ENCODE measurements around the gene C10orf105. TPM values are rescaled to one million over a fixed set of nuclear protein-coding genes. Genes with fewer than 3 reads are reported as not detected.

Gene C10orf105
- total and polyA plus RNA-seq, 2 of the 8 experiments (the other 6 are each of a cell fraction or from before 2014, with no cell fraction given), result 0.71 to 0.73 TPM

GRCh38 chr10:71692598-71693306, 26.8 kb downstream of the C10orf105 start:
- Histone ChIP-seq H3K4me1 (replicated peaks in 1 of 4; ENCODE audit: control insufficient read depth in 3 of 4, insufficient read depth in 4 of 4, low read length in 3 of 4) (no peaks in the 10 kb centered on the region; a peak in 1 of 7 replicates), H3K23ac (ENCODE audit: insufficient read length) (no peak overlapping the region), H4K20me1 (replicated peaks in 1 of 2; ENCODE audit: control insufficient read depth in 1 of 2, insufficient read depth in 2 of 2, low read length in 2 of 2) (no peaks in the 10 kb centered on the region), H3K18ac (ENCODE audit: extremely low read depth, low read length) (no peak overlapping the region), H2BK15ac (ENCODE audit: low read length) (no peak overlapping the region), H3K9me3 (ENCODE audit: insufficient read depth in 2 of 2, low read depth in 1 of 2, low read length in 1 of 2) (peaks cover 2 to 7% of the 10 kb centered on the region in 2 experiments; a peak in 1 of 4 replicates), H4K91ac (replicated peaks; ENCODE audit: insufficient read length, low read length) (no peak overlapping the region), H3K14ac (ENCODE audit: insufficient read length) (no peak overlapping the region), H2BK20ac (ENCODE audit: low read length) (no peak overlapping the region), H3K56ac (replicated peaks; ENCODE audit: insufficient read length, low read depth, low read length) (no peak overlapping the region), H3K4me2 (ENCODE audit: insufficient read depth in 1 of 2, low read depth in 2 of 2, low read length in 2 of 2) (no peak overlapping the region), H3K79me1 (ENCODE audit: low read depth, low read length) (no peaks in the 10 kb centered on the region), H3K9ac (replicated peaks in 1 of 4; ENCODE audit: extremely low read depth in 1 of 4, low read depth in 3 of 4, low read length in 3 of 4) (no peak overlapping the region), H4K5ac (ENCODE audit: insufficient read length, low read depth, low read length) (no peak overlapping the region), H2BK120ac (replicated peaks; ENCODE audit: low read depth, low read length) (no peak overlapping the region), H3K79me2 (ENCODE audit: control insufficient read depth in 1 of 2, insufficient read depth in 2 of 2, low read length in 2 of 2) (no peaks in the 10 kb centered on the region), H2BK12ac (ENCODE audit: low read depth, low read length) (no peak overlapping the region), H3K27me3 (replicated peaks in 1 of 4; ENCODE audit: control insufficient read depth in 3 of 4, extremely low read depth in 1 of 4, insufficient read depth in 3 of 4, low read length in 3 of 4) (no peaks in the 10 kb centered on the region; a peak in 1 of 7 replicates), H2AFZ (ENCODE audit: low read length) (no peak overlapping the region), H3K4me3 (ENCODE audit: extremely low read depth in 1 of 4, insufficient read depth in 2 of 4, low read depth in 3 of 4, low read length in 4 of 4) (no peak overlapping the region), H4K8ac (ENCODE audit: extremely low read depth, insufficient read depth, low read length) (no peak overlapping the region), H2BK5ac (ENCODE audit: low read depth, low read length) (no peak overlapping the region), H3K23me2 (ENCODE audit: low read depth, low read length) (no peaks in the 10 kb centered on the region), H3K36me3 (ENCODE audit: control insufficient read depth in 2 of 4, insufficient read depth in 4 of 4, low read length in 3 of 4) (no peaks in the 10 kb centered on the region), H2AK5ac (ENCODE audit: low read depth, low read length) (no peak overlapping the region), H3K4ac (replicated peaks; ENCODE audit: insufficient read length, low read depth, low read length) (no peak overlapping the region), H3K27ac (ENCODE audit: low read depth, low read length) (no peak overlapping the region)
- TF ChIP-seq KDM1A (IDR thresholded peaks at IDR 0.05; ENCODE audit: borderline replicate concordance, low read length) (0 out of 2 replicates have a peak, but pooled peaks have one; percentile 38), RAD21 (IDR thresholded peaks at IDR 0.05 in 1 of 2, conservative IDR thresholded peaks at IDR 0.05 in 1 of 2; ENCODE audit: low read depth in 2 of 2, low read length in 2 of 2) (no peak)
- FAIRE-seq (no peak), DNase-seq (ENCODE audit: low read depth in 1 of 2, low spot score in 2 of 2) (no peak)
- 80% methylated on average over 7 of the region's 7 CpGs; no CpG with 5 or more reads in 1 of the 2 experiments for WGBS, 2 experiments (ENCODE audit: extremely low coverage in 1 of 2, insufficient coverage in 1 of 2, insufficient read length in 1 of 2, insufficient replicate concordance in 2 of 2, low coverage in 1 of 2, low lambda C conversion rate in 2 of 2, missing lambda C conversion rate in 1 of 2)
- ChIA-PET POLR2A (ENCODE audit: partially characterized antibody) (interaction anchor here (0.6 to 0.7 kb wide), 2 partner anchors 373 to 1061 kb away, joined by 3 read pairs; no protein-coding TSS in a partner anchor), CTCF (ENCODE audit: partially characterized antibody) (interaction anchor here (0.6 to 11.1 kb wide), 18 partner anchors 7 to 379 kb away, joined by 3 to 169 read pairs (median 4); no protein-coding TSS in a partner anchor)
